GM18507 (cell line): ENCODE measurements around the gene UBE3B.

Experiments used
- DNase-seq: peaks from one replicate; pipeline ENCODE4 v3.0.0; 2011; ENCODE audit warnings: low read depth; ENCODE audit not compliant: insufficient read length; ENCODE audit errors: extremely low spot score
- FAIRE-seq: peaks from 2 replicates; lab custom pipeline; 2011; peaks lifted over from hg19 to GRCh38; lab: Jason Lieb, UNC

UBE3B gene

GRCh38 chr12:109448707-109449390 is 28.6 kb upstream of the UBE3B start:
- DNase-seq (no peak), FAIRE-seq (no peak)

DNA sequence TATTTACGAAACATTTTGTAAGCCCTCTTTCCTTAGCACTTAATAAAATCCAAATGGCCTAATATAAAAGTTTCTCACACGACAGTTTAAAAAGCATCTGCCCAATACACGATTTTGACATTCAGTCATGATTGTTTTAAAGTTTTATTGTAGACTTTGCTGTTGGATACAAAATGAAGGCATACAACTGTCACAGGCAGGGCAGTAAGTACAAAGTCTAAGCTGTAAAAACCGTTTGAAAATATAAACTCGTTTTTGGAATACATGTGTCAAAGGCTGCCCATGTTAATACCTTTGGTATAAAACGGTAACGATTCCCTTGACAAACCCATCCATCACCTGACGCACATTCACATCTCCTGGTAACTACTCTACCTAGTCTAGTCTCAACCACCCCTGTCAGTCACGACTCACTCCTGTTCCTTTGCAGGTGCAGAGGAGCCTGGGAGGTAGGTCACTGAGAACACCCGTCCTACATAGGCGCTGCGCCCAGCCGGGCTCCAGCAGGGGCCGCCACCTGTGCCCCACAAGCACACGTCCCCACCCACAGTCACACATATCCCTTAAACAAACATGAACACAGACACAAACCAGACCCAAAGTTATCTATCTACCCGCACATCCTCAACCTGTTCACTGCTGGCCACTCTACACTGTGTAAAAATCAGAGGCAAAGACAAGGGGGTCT is 27.4 kb upstream of the UBE3B start:
- FAIRE-seq (no peak), DNase-seq (no peak)

- FAIRE-seq (no peak), DNase-seq (no peak)
Observed at GRCh38 chr12:109450980-109451379, 26.5 kb upstream of the UBE3B start.

GRCh38 chr12:109451400-109451799 is 26.0 kb upstream of the UBE3B start:
- FAIRE-seq, result no peak
- no peak for DNase-seq

GRCh38 chr12:109452489-109452888 is 24.9 kb upstream of the UBE3B start:
- no peak for DNase-seq
- FAIRE-seq, result no peak

GRCh38 chr12:109455706-109456105 is 21.7 kb upstream of the UBE3B start:
- DNase-seq (no peak), FAIRE-seq (no peak)

- no peak for FAIRE-seq
- DNase-seq, result no peak
Observed at GRCh38 chr12:109458086-109458485, 19.3 kb upstream of the UBE3B start.

DNA sequence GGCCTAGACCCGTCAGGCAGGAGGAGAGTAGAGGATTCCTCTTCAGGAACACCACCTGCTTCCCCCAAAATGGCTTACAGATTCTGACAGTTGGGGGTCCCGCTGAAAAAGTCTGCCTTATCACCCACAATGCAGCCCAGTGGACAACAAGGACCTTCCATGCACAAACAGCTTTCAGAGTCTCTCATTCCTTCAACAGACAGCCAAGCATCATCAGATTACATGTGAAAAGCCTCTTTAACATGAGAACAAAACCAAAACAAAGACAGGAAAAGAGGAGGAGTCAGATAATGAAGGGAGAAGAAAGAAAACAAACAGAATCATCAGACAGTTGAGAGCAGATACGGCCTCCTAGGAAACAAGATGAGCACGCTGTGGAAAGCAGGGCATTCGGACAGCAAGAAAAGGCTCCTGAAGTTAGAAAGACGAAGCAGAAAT is 18.6 kb upstream of the UBE3B start:
- DNase-seq (no peak), FAIRE-seq (no peak)

- DNase-seq (no peak), FAIRE-seq (no peak)
Observed at GRCh38 chr12:109459247-109459646, 18.2 kb upstream of the UBE3B start.

- no peak for FAIRE-seq
- no peak for DNase-seq
Observed at GRCh38 chr12:109460538-109460937, 16.9 kb upstream of the UBE3B start.

- FAIRE-seq (no peak), DNase-seq (no peak)
Observed at GRCh38 chr12:109461049-109461845, 16.2 kb upstream of the UBE3B start.

GRCh38 chr12:109461846-109462756 is 15.3 kb upstream of the UBE3B start:
- FAIRE-seq, result no peak
- no peak for DNase-seq

DNA sequence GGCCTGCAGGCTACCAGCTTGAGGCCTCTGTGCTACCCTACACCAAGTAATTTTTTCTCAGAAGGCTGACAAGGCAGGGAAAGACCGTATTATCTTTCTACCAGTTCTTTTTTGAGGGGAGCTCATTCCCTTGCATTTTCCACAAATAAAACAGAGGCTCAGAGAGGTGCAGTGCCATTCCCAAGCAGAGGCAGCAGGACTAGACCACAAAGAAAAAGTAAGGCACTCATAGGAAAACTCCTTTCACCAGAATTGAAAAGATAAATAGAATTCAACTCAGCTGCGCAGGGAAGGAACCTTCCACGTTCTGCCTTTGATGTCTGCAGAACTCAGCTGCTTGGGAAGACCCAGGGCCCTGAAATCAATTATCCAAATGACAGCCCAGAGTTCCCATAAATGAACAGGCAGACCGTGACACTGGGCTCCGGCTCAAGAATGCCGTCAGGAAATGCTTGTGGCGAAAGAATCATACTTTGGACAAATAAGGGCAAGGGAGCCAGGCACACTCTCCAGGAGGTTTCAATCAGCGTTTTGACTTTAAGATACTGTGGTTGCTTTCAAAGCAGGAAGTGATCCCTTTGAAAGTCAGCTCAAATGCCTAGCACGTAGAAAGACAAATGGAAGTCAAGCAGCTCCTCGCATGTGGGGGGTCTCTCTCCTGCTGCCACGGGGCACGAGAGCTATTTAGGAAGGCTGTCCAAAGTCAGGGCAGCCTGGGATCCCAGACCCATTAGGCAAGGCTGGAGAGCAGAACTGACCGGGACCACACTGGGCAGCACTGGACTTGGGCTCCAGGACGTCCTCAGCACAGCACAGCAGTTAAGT is 14.4 kb upstream of the UBE3B start:
- FAIRE-seq (no peak), DNase-seq (no peak)

- FAIRE-seq (no peak), DNase-seq (no peak)
Observed at GRCh38 chr12:109463756-109464155, 13.7 kb upstream of the UBE3B start.

DNA sequence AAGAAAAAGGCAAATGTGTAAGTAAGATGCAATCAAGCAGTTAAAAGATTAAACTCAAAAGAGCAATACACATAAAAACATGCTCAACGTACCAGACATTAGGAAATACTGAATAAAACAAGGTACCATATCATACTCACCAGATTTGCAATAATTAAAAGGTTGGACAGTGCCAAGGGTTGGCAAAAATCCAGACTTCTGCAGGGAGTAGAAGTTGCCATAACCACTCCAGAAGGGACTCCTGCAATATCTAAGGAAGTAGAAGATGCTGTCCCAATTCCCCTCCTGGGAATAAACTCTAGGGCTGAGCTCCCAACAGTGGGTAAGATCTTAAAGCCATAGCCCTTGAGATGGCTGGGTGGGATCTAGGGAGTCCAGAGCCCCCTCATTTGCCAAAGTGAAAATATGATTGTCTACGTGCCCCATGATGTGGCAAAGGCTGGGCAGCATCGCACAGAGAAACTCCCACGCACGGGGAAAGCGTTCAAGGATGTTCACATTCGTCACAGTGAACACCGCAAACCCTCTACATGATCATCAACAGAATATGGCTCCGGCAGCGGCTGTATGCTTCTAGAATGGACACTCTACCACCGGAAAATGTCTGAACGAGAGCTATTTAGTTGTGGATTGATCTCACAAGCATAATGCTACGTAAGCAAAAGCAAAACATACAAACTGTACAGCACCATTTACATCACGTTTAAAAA is 12.6 kb upstream of the UBE3B start:
- DNase-seq (no peak), FAIRE-seq (no peak)

GRCh38 chr12:109466305-109466704 is 11.1 kb upstream of the UBE3B start:
- no peak for FAIRE-seq
- no peak for DNase-seq

- DNase-seq, result no peak
- no peak for FAIRE-seq
Observed at GRCh38 chr12:109466821-109467220, 10.6 kb upstream of the UBE3B start.

DNA sequence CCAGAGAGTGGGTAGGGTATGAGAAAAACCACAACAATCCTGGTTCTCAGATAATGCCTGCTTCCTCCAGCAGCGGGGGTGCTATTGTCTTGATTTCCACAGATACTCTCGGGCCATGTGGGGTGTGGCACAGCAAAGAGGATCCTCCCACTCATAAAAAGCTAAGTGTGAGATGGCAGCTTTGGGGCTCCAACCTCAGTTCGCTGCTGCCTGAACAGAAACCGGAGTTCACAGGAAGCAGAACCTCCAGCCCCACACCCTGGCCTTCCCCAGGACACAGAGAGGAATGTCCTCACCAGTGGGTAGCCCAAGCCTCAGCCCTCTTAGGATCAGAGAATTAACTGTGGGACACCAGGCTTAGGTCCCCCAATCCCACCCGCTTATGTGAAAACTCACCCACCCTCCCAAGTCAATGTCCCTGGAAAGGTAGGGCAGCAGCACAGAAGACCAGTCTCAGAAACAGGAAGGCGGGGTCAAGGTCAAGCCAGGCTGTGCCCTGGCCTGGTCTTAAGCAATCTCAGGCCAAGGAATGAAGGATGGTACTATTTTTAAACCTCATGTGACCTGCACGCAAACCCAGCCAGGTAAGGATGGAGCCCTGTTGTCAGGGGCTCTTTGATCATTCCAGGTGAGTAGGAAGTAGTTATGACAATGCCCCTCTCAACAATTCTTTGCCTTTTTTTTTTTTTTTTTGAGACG is 9.3 kb upstream of the UBE3B start:
- DNase-seq (no peak), FAIRE-seq (no peak)
